Mucosa of descending colon (tissue), 3 donors: ENCODE measurements around the gene PDS5A. TPM values are rescaled to one million over a fixed set of nuclear protein-coding genes. Genes with fewer than 3 reads are reported as not detected.
"Not testable (repeated sequence)": the region's sequence is repeated elsewhere in the genome, so short reads cannot be mapped to it uniquely, and the experiment has no call there.

Experiments used
- ATAC-seq: fragments of 200-7000 bp; cut with Tn5 transposase; one replicate; pipeline ENCODE4 v1.9.1; 2020; ENCODE audit warnings: mild to moderate bottlenecking, moderate library complexity
- DNase-seq, 3 donors: peaks; one replicate each; pipeline ENCODE4 v3.0.0-alpha.2; 2020
- H3K36me3 ChIP-seq: fragments of 200-600 bp; one replicate; pipeline ENCODE4 v1.8.0; 2021; ENCODE audit warnings: low read depth, mild to moderate bottlenecking
- H3K4me1 ChIP-seq: fragments of 200-600 bp; one replicate; pipeline ENCODE4 v1.8.0; 2021; ENCODE audit warnings: low read depth, mild to moderate bottlenecking
- H3K4me3 ChIP-seq: fragments of 200-600 bp; one replicate; pipeline ENCODE4 v1.8.0; 2021; ENCODE audit warnings: mild to moderate bottlenecking
- H3K9me3 ChIP-seq: fragments of 200-600 bp; one replicate; pipeline ENCODE4 v1.8.0; 2021; ENCODE audit warnings: mild to moderate bottlenecking
- intact Hi-C, 2 donors: fragments of 100-400 bp; cut with DNase I in 1 of 2; cut with micrococcal nuclease in 1 of 2; formaldehyde crosslinking; loops; one replicate each; pipeline versions ENCODE4 v1.11.0 to v1.11.1; 2022; cut with DNase I, micrococcal nuclease
- total RNA-seq, 3 donors: library from RNA; stranded (reverse); fragmentation: NEBNext Ultra II Directional in 2 of 3; extraction: Animal tissue kit (Norgen Biotek cat#: 25700) in 2 of 3; gene quantifications; one replicate each; pipeline versions ENCODE4 v1.2.1 to v1.2.4, GENCODE V29; 2021 to 2023
- TF ChIP-seq, protein P1 (sequence below): fragments of 200-600 bp; IDR thresholded peaks from one replicate; pipeline ENCODE4 v1.8.0; 2022; ENCODE audit warnings: antibody characterized with exemption, mild to moderate bottlenecking
- donor health status: DM: no; HTN: no; CAD: no; lungs with moderate emphysema.
- donor health status: DM: no; HTN: no; CAD: no.
- donor health status: DM: no; HTN: yes; CAD: no.

Gene PDS5A
- total RNA-seq, 3 donors from 2014 or later: 53.4 to 68.3 (median 64.7) TPM

DNA sequence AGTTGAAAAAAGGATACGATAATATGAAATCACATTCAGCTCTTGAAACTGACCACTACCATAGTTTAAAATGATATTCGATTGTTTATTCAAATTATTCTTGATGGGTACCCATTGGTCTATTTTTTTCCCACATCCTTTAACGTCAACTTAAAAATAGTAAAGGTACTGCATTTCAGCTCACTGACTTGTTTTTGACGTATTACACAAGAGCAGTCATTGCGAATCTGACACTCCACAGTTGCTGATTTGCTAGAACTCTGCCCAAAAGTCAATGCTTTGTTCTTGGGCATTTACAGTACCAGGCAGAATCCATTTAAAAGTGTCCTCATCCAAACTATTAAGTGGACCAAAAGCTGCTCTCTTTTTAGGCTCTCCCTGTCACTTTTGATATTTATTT, 1.2 kb upstream of the PDS5A start:
- no peaks in the 10 kb centered on the region for H3K36me3 ChIP-seq
- no peak for DNase-seq
- no peaks in the 10 kb centered on the region for H3K9me3 ChIP-seq
- no peak overlapping the region for H3K4me3 ChIP-seq
- peaks cover 11% of the 10 kb centered on the region for H3K4me1 ChIP-seq
- TF ChIP-seq, protein P1, sequence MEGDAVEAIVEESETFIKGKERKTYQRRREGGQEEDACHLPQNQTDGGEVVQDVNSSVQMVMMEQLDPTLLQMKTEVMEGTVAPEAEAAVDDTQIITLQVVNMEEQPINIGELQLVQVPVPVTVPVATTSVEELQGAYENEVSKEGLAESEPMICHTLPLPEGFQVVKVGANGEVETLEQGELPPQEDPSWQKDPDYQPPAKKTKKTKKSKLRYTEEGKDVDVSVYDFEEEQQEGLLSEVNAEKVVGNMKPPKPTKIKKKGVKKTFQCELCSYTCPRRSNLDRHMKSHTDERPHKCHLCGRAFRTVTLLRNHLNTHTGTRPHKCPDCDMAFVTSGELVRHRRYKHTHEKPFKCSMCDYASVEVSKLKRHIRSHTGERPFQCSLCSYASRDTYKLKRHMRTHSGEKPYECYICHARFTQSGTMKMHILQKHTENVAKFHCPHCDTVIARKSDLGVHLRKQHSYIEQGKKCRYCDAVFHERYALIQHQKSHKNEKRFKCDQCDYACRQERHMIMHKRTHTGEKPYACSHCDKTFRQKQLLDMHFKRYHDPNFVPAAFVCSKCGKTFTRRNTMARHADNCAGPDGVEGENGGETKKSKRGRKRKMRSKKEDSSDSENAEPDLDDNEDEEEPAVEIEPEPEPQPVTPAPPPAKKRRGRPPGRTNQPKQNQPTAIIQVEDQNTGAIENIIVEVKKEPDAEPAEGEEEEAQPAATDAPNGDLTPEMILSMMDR: no peak
- no peak for ATAC-seq
- intact Hi-C loops: loop anchor here in 1 of 2 donors (5.0 to 10.0 kb wide), 2 partner anchors 284 to 512 kb away; partner anchors contain the start of gene UBE2K

DNA sequence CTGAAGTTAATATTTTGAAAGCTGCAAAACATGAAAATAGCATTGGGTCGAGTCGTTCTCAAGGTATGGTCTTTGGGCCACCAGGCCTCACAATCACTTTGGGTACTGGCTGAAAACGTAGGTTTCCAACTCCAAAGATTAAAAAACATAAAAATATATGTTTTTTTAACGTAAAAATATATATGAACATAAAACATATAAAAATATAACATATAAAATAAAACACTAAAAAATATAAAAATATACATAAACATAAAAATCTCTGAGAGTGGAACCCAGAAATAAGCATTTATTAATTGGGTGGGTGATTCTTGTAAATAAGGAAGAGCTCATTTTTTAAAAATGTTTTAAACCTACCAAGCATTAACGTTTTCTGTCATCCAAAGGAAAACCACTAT, 666 bp upstream of the PDS5A start:
- DNase-seq (no peak), ATAC-seq (no peak)
- TF ChIP-seq, protein P1: no peak
- intact Hi-C loops: loop anchor here in 1 of 2 donors (5.0 to 10.0 kb wide), 2 partner anchors 284 to 511 kb away; partner anchors contain the start of gene UBE2K
- Histone ChIP-seq H3K36me3 (no peaks in the 10 kb centered on the region), H3K9me3 (no peaks in the 10 kb centered on the region), H3K4me1 (peaks cover 11% of the 10 kb centered on the region), H3K4me3 (no peak overlapping the region)

DNA sequence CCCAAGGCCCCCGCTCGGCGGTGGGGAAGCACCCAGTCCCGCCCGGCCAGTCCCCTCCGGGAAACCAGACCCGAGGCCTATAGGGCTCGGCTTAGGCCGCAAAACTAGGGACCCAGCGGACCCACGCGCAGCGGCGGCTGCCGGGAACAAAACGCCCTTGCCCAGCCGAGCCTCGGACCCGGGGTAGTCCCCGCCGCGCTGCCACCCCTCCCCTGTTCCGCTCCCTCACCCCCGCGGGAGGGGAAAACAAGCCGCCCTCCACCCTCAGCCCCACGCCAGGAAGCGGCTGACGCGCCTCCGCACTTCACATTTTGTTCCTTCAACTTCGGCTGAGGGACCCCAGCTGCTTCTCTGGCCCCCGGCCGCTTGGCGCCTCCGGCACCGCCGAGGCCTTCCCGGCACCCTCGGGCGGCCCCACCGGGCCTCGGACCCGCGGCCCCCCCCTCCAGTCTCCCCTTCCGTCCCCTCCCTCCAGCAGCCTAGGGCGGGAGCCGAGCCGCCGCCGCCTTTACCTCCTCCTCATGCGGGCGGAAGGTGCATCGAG, 694 bp downstream of the PDS5A start:
- H3K9me3 ChIP-seq: no peaks in the 10 kb centered on the region
- TF ChIP-seq, protein P1: no peak
- DNase-seq: peak in 2 of 3 donors; percentile 71 to 76
- peak; percentile 48 for ATAC-seq
- peak overlapping the region; percentile 78 for H3K4me3 ChIP-seq
- H3K4me1 ChIP-seq: peaks cover 11% of the 10 kb centered on the region
- H3K36me3 ChIP-seq: no peaks in the 10 kb centered on the region
- intact Hi-C loops: loop anchor here in 1 of 2 donors (5.0 to 10.0 kb wide), 2 partner anchors 282 to 510 kb away; partner anchors contain the start of gene UBE2K

DNA sequence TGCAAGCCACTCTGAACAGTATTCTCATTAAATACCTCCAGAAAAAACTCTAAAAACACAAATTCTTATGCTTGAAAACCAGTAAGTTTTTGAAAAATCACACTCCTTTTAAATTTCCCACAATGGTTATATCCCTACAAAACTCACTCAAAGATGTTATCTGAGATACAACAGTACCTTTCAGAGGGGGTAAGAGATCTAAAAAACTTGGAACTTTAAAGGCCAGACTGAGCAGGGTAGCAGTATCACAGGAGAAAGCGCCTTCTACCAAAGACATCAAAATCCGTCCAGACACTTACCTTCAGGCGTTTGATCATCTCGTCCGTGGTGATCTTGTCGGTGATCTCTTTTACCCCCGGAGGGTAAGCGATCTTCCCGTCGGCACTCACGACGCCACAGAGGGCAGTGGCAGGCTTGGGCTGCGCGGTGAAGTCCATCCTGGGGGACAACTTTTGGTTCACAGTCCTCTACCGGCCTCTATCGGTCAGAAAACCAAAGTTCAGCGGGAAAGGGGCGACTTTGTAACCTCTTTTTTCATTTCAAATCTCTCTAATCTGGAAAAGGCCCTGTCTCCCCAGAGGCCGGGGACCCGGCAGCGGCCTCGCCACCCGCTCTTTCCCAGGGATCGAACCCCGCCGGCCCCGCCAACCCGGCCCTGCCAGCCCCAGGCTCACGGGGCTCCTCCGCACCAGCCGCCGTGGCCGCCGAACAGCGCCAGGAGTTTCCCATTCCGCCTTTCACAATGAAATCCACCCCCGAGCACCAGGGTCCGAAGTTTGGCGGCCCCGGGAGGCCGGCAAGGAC, 1.4 kb downstream of the PDS5A start:
- intact Hi-C loops: loop anchor here in 1 of 2 donors (5.0 to 10.0 kb wide), 2 partner anchors 282 to 509 kb away; partner anchors contain the start of gene UBE2K
- Histone ChIP-seq H3K4me3 (peak overlapping the region; percentile 78), H3K9me3 (no peaks in the 10 kb centered on the region), H3K36me3 (no peaks in the 10 kb centered on the region), H3K4me1 (peaks cover 11% of the 10 kb centered on the region)
- TF ChIP-seq, protein P1: peak; percentile 52
- peak; percentile 77 to 86 (median 78) for DNase-seq
- peak; percentile 72 for ATAC-seq

DNA sequence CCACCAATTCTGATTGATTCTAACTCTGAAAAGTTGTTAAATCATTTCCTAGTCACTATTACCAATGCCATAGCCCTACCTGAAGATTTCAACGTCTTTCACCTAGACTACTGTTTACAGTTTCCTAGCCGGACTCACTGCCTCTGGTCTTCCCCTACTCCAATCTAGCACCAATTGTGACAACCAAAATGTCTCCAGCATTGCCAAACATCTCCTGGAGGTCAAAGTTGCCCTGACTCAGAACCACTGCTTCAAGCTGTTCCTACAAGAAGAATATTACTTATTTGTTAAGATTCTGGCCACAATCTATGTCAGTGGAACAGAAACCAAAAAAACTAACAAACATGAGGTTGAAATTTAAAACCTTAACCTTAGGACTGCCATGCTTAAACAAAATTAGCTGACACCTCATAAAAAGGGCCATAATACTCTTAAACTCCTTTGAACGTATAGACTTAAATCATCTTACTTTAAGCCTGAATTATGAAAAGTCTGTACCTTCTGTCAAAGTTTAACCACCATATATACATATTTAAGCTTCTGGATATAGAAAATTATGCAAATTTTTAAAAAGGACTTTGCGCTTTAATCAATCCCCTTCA, 2.1 kb downstream of the PDS5A start:
- H3K4me1 ChIP-seq: peaks cover 13% of the 10 kb centered on the region
- H3K4me3 ChIP-seq: no peak overlapping the region
- DNase-seq: no peak
- ATAC-seq: no peak
- intact Hi-C loops: loop anchor here in 1 of 2 donors (5.0 to 10.0 kb wide), 2 partner anchors 281 to 508 kb away; partner anchors contain the start of gene UBE2K
- no peaks in the 10 kb centered on the region for H3K9me3 ChIP-seq
- H3K36me3 ChIP-seq: no peaks in the 10 kb centered on the region
- TF ChIP-seq, protein P1: no peak

DNA sequence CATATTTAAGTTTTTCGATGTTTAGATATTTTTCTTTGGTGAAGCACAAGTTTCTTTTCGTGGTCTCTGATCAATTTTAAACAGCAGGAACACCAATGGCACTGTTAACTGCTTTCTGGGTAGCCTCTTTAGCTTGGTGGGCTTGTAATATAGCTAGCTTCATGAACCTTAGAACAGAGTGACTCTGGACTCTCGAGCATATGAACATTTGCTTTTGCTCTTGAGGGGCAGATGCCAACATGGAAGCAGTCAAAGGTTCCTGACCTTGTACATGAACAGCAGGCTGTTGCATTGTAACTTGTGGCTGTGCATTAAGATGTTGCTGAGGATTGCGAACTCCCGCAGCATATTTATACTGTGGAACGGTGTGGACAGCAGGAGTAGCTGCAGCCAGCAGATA, 4.7 kb downstream of the PDS5A start:
- ATAC-seq, H3K36me3 ChIP-seq, DNase-seq, H3K4me3 ChIP-seq, H3K9me3 ChIP-seq: not testable (repeated sequence)
- intact Hi-C loops: loop anchor here in 1 of 2 donors (10.0 kb wide), 1 partner anchor 278 kb away; the partner anchor contains the start of gene UBE2K
- peaks cover 17% of the 10 kb centered on the region for H3K4me1 ChIP-seq
